ENCODE results near the gene AP3B1.

AP3B1 gene

DNA sequence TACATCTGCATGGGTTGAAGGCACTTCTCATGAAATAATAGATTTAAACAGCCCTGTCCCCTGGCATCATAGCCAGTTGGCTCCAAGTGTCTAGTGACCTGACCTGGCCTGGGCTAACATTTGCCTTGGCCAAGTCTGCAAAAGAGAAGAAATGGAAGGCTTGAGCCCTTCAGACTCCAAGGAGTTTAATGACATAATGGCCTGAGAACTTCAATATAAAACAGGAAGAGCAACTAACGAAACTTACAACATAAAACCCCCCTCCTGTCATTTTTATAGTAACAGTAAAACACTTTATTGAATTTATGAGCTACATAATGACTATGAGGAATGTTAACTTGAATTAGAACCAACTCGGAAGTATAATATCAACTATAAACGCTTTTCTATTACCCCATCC, 299.6 kb downstream of the AP3B1 start:
- H3K9me3 Mint-ChIP-seq = no peaks in the 10 kb centered on the region
- DNase-seq = no peak
- TF ChIP-seq CTCF (IDR thresholded peaks at IDR 0.05) = no peak
- peaks cover 27% of the 10 kb centered on the region for H3K36me3 Mint-ChIP-seq (ENCODE audit: low read depth)
- H3K4me1 Mint-ChIP-seq = peaks cover 89% of the 10 kb centered on the region
- no peak overlapping the region for H3K27ac Mint-ChIP-seq
- H3K4me3 Mint-ChIP-seq = peak overlapping the region; percentile 12
- peaks cover 22% of the 10 kb centered on the region for H3K27me3 Mint-ChIP-seq (ENCODE audit: low read depth, poor library complexity)

DNA sequence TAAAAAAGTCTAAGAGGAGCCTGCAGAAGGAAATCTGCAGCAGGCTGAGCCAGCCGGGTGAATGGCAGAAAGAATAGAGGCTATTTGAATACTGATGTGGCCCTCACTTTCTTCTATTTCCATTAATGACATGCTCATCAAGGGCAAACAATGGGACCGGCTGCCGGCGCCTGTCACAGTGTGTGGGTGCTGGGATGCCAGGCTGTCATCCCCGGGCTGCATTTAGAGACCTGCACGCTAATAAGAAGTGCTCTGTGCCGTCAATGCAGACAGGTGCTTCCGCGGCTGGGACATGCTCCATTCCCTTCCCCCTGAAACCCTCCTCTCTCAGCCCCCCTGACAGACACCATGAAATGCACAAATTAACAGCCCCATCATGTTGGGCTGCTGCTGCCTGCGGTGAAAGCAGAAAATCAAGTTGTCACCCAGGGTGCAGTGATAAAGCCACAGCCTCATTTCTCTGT, 300.6 kb downstream of the AP3B1 start:
- peaks cover 84% of the 10 kb centered on the region for H3K4me1 Mint-ChIP-seq
- H3K9me3 Mint-ChIP-seq = no peaks in the 10 kb centered on the region
- no peak for DNase-seq
- H3K4me3 Mint-ChIP-seq = peak overlapping the region; percentile 41
- H3K27ac Mint-ChIP-seq = peak overlapping the region; percentile 57
- peaks cover 23% of the 10 kb centered on the region for H3K27me3 Mint-ChIP-seq (ENCODE audit: low read depth, poor library complexity)
- no peak for TF ChIP-seq CTCF (IDR thresholded peaks at IDR 0.05)
- peaks cover 20% of the 10 kb centered on the region for H3K36me3 Mint-ChIP-seq (ENCODE audit: low read depth)

- H3K4me3 Mint-ChIP-seq = peak overlapping the region; percentile 29
- peaks cover 21% of the 10 kb centered on the region for H3K27me3 Mint-ChIP-seq (ENCODE audit: low read depth, poor library complexity)
- H3K27ac Mint-ChIP-seq = no peak overlapping the region
- H3K4me1 Mint-ChIP-seq = peaks cover 78% of the 10 kb centered on the region
- no peaks in the 10 kb centered on the region for H3K9me3 Mint-ChIP-seq
- H3K36me3 Mint-ChIP-seq (ENCODE audit: low read depth) = peaks cover 16% of the 10 kb centered on the region
- no peak for DNase-seq
- TF ChIP-seq CTCF (IDR thresholded peaks at IDR 0.05) = no peak
Measured at GRCh38 chr5:77993141-77993854, 301.2 kb downstream of the AP3B1 start.

DNA sequence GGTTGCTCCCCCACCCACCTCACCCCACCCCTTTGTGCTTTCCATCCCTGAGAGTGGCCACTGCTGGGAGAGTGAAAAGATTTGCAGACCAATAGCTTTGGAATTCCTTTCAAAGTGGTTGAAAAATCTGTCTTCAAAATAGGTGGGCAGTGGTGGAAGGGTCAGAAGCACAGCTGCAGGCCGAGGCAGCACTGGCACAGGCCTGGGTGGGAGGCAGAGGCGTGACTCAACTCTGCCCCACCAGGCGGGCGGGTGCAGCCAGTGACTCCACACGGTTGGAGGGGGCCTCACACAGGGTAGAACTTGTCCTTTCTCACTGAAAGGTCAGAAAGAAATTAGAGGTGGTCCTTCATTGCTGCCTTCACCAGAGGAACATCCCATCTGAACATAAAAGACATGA, 303.4 kb downstream of the AP3B1 start:
- Mint-ChIP-seq H3K4me3 (peak overlapping the region; percentile 22), H3K9me3 (no peaks in the 10 kb centered on the region), H3K4me1 (peaks cover 82% of the 10 kb centered on the region), H3K27me3 (ENCODE audit: low read depth, poor library complexity) (peaks cover 21% of the 10 kb centered on the region), H3K36me3 (ENCODE audit: low read depth) (peaks cover 3% of the 10 kb centered on the region), H3K27ac (no peak overlapping the region)
- TF ChIP-seq CTCF (IDR thresholded peaks at IDR 0.05) = no peak
- peak; percentile 28 for DNase-seq

- Mint-ChIP-seq H3K4me1 (peaks cover 79% of the 10 kb centered on the region), H3K27ac (no peak overlapping the region), H3K9me3 (no peaks in the 10 kb centered on the region), H3K36me3 (ENCODE audit: low read depth) (no peaks in the 10 kb centered on the region), H3K4me3 (no peak overlapping the region), H3K27me3 (ENCODE audit: low read depth, poor library complexity) (peaks cover 18% of the 10 kb centered on the region)
- no peak for TF ChIP-seq CTCF (IDR thresholded peaks at IDR 0.05)
- peak; percentile 26 for DNase-seq
Measured at GRCh38 chr5:77990020-77990419, 304.5 kb downstream of the AP3B1 start.

DNA sequence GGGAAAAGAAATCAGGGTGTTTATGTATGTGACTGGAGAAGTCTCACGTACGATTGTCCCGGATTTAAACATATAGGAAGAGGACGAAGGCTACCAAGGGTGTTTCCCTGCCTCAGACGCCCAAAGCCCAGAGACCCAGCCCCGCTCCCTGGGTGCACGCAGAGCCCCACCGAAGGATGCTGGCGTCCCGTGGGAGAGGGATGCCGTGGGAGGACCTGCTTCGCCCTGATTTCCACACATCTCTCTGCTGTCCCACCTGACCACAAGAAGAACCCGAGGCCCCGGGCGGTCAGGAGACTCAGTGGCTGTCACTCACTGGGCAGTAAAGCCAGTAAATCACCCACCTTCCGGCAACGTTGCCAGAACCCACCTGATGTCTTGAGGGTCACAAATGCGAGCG, 306.5 kb downstream of the AP3B1 start:
- Mint-ChIP-seq H3K9me3 (no peaks in the 10 kb centered on the region), H3K27ac (no peak overlapping the region), H3K4me1 (peaks cover 78% of the 10 kb centered on the region), H3K36me3 (ENCODE audit: low read depth) (no peaks in the 10 kb centered on the region), H3K4me3 (no peak overlapping the region), H3K27me3 (ENCODE audit: low read depth, poor library complexity) (peaks cover 15% of the 10 kb centered on the region)
- no peak for DNase-seq
- no peak for TF ChIP-seq CTCF (IDR thresholded peaks at IDR 0.05)
